Type B pancreatic cell (in vitro differentiated cells): ENCODE results near the gene HOXC4. TPM values are rescaled to one million over a fixed set of nuclear protein-coding genes. Genes with fewer than 3 reads are reported as not detected.

Experiments
- DNase-seq: peaks from one replicate; pipeline ENCODE4 v3.0.0; 2021; ENCODE audit warnings: mixed read lengths; ENCODE audit not compliant: unreplicated experiment; ENCODE audit errors: extremely low spot score
- H3K27ac Mint-ChIP-seq: 2 replicates; pipeline ENCODE4 v1.8.0; 2021; ENCODE audit warnings: mild to moderate bottlenecking, mixed read lengths
- H3K27me3 Mint-ChIP-seq: 2 replicates; pipeline ENCODE4 v1.8.0; 2021; ENCODE audit warnings: mixed read lengths
- H3K36me3 Mint-ChIP-seq: 2 replicates; pipeline ENCODE4 v1.8.0; 2021; ENCODE audit warnings: mixed read lengths
- H3K4me1 Mint-ChIP-seq: one replicate; pipeline ENCODE4 v1.8.0; 2021; ENCODE audit warnings: mixed read lengths; ENCODE audit not compliant: unreplicated experiment
- H3K4me3 Mint-ChIP-seq: 2 replicates; pipeline ENCODE4 v1.8.0; 2021; ENCODE audit warnings: mild to moderate bottlenecking, mixed read lengths
- H3K9me3 Mint-ChIP-seq: 2 replicates; pipeline ENCODE4 v1.8.0; 2021; ENCODE audit warnings: mixed read lengths
- total RNA-seq: library from RNA; stranded (reverse); gene quantifications from 2 replicates; pipeline ENCODE4 v1.2.1, GENCODE V29; 2021; ENCODE audit warnings: low replicate concordance
- TF ChIP-seq, protein P1 (sequence below): fragments of 200-600 bp; sonication (generic); conservative IDR thresholded peaks from 2 replicates; pipeline ENCODE4 v1.5.0; 2021; ENCODE audit warnings: antibody characterized with exemption, mild to moderate bottlenecking

Gene HOXC4
- total RNA-seq, 1 donor from 2014 or later, result 47.9 TPM

DNA sequence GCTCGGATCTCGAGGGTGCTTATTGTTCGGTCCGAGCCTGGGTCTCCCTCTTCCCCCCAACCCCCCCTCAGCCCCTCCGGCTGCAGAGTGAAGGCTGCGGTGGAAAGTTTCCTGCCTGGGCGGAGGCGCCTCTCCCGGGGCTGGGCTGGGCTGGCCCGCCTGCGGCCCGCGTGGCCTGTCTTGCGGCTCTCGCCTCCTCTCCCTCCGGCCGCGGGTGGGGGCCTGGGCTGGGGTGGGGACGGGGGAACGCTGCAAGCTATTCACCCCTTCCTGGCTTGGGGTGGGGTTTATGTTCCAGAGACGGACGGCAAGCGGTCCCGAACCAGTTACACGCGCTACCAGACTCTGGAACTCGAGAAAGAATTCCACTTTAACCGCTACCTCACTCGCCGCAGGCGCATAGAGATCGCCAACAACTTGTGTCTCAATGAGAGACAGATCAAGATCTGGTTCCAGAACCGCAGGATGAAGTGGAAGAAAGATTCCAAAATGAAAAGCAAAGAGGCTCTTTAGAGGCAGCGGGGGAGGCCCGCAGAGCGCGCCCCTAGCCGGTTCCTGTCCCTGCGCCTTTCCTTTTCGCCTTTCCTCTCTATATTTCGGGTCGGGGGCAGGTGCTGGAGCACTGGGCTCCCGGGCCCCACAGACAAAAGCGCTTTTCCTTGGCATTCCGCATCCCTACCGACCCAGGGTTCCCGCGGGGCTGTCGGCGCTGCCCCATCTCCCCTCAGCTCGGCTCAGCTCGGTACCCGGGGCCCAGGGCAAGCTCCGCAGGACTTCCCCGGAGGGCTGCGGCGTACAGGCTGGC, 19.5 kb upstream of the HOXC4 start:
- Mint-ChIP-seq H3K4me1 (peaks cover 52% of the 10 kb centered on the region), H3K4me3 (peak overlapping the region; percentile 89), H3K9me3 (no peaks in the 10 kb centered on the region), H3K27ac (peak overlapping the region; percentile 76), H3K36me3 (peaks cover 14% of the 10 kb centered on the region), H3K27me3 (peaks cover 66% of the 10 kb centered on the region)
- TF ChIP-seq, protein P1, sequence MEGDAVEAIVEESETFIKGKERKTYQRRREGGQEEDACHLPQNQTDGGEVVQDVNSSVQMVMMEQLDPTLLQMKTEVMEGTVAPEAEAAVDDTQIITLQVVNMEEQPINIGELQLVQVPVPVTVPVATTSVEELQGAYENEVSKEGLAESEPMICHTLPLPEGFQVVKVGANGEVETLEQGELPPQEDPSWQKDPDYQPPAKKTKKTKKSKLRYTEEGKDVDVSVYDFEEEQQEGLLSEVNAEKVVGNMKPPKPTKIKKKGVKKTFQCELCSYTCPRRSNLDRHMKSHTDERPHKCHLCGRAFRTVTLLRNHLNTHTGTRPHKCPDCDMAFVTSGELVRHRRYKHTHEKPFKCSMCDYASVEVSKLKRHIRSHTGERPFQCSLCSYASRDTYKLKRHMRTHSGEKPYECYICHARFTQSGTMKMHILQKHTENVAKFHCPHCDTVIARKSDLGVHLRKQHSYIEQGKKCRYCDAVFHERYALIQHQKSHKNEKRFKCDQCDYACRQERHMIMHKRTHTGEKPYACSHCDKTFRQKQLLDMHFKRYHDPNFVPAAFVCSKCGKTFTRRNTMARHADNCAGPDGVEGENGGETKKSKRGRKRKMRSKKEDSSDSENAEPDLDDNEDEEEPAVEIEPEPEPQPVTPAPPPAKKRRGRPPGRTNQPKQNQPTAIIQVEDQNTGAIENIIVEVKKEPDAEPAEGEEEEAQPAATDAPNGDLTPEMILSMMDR, result no peak
- DNase-seq, result no peak

DNA sequence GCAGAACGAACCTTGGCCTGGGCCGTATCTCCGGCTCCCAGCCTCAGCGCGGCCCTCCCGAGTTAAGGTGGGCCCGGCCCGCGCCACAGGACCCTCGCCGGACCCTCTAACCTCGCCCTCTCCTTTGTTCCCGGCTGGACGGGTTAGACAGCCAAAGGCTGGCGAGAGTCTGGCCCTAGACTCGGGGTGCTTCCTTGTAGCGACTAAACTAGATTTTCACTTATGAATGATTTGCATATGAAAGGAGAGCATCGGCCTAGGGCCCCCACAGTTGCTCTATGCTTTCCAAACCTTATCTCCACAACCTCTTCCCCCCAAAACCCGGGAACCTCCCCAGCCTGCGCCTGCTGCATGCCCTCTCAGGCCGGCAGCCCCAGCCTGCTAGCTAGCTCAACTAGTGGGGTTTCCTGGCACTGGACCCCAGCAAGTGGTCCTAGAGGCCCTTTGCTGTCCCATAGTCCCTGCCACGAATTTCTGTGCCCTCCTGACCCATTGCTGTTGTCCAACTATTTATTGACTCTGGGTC, 18.8 kb upstream of the HOXC4 start:
- Mint-ChIP-seq H3K4me3 (peak overlapping the region; percentile 89), H3K4me1 (peaks cover 53% of the 10 kb centered on the region), H3K27ac (peak overlapping the region; percentile 89)

DNA sequence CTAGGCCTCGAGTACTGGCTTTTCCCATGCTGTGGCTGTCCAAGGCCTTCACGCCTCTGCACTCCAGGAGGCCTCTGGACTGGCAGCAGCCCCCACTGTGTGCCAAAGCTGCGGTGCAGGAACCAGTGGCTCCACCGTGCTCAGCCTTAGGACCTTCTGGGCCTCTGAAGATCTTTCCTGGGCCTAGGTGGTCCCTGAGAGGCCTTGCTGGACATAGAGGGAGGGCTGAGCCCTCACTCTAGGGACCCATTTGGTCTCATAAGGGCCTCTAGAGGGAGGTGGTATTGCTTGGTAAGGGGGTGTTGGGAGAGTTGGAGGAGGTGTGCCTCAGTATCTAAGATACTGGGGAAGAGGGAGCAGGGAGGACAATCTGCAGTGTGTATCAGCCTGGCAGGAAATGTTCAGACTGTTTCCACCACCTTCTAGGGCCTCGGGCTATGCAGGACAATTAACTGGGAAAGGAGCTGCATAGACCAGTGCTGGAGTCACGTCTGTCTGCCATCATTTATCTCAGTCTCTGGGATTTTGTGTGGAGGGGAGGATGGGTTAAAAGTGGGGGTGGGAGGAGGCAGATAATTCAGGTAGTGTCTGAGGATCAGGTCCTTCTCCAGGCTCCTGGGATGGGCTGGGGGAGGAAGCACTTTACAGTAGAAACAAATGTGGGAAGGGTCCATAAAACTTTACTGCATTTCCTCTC, 17.9 kb upstream of the HOXC4 start:
- peaks cover 68% of the 10 kb centered on the region for H3K27me3 Mint-ChIP-seq
- no peaks in the 10 kb centered on the region for H3K9me3 Mint-ChIP-seq
- H3K4me3 Mint-ChIP-seq, result peak overlapping the region; percentile 89
- peaks cover 58% of the 10 kb centered on the region for H3K4me1 Mint-ChIP-seq
- H3K27ac Mint-ChIP-seq, result peak overlapping the region; percentile 89
- no peak for DNase-seq
- peaks cover 10% of the 10 kb centered on the region for H3K36me3 Mint-ChIP-seq
- TF ChIP-seq, protein P1, result no peak

More for the DNA sequence above, 18.8 kb upstream of the HOXC4 start:
- DNase-seq, result no peak
- TF ChIP-seq, protein P1, result no peak
- H3K9me3 Mint-ChIP-seq, result no peaks in the 10 kb centered on the region
- H3K36me3 Mint-ChIP-seq, result peaks cover 12% of the 10 kb centered on the region
- peaks cover 67% of the 10 kb centered on the region for H3K27me3 Mint-ChIP-seq

DNA sequence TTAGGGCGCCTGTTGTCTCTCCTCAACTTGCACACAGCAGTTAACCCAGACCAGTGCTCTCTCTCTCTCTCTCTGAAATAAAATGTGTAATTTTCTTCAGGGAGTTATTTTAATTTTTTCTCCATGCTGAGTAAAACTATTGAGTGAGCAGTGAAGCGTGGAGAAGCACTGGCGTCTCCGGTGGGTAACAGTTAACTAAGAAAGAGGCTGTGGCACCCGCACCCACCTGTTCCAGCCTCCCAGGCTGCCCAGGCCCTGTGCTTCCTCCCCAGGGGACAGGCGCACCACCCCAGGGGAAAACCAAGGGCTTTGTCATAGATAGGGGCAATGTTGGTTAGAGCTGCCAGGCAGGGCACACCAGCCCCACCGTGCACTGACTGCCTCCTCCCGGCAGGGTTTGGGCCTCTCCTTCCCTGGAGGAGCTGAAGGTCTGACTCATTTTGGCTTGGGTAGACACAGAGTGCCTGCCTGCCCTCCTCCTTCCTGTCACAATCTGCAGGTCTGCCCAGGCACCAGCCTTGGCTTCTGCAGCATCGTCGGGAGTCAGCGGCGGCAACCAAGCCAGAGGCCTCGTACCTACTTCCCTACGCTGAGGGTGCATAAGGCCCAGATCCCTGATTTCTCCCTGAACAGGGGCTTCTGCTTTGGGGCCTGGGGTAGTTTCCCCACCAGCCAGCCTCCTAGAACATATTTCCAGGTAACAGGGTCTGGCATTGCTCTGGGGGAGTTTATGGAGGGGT, 16.8 kb upstream of the HOXC4 start:
- peaks cover 10% of the 10 kb centered on the region for H3K36me3 Mint-ChIP-seq
- DNase-seq, result peak; percentile 68
- H3K27me3 Mint-ChIP-seq, result peaks cover 61% of the 10 kb centered on the region
- peak overlapping the region; percentile 89 for H3K4me3 Mint-ChIP-seq
- H3K9me3 Mint-ChIP-seq, result no peaks in the 10 kb centered on the region
- TF ChIP-seq, protein P1, result no peak
- H3K27ac Mint-ChIP-seq, result peak overlapping the region; percentile 76
- peaks cover 58% of the 10 kb centered on the region for H3K4me1 Mint-ChIP-seq
